ENCODE measurements around the gene IFNA13. TPM values are rescaled to one million over a fixed set of nuclear protein-coding genes. Genes with fewer than 3 reads are reported as not detected.

Gene IFNA13
- not detected in 2 replicates for total RNA-seq

GRCh38 chr9:21367957-21368356, at the start of gene IFNA13:
Gene IFNA13, minus strand, starts transcription at chr9:21368057. Its CDS starts 47 bp downstream, at chr9:21368010.

DNA sequence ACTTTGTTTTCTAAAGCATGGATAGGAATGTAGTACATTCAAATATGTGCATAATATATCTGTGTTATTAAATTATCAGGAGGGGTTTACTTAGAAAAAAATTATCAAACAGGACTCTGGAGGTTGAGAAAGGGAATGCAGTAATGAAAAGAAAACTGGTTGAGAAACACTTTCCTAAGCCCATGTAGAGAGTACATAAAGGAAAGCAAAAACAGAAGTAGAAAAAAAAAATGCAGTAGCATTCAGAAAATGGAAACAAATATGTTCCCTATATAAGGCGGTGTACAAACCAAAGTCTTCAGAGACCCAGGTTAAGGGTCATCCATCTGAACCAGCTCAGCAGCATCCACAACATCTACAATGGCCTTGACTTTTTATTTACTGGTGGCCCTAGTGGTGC, 41.0 kb upstream of the IFNA13 start, which contains the start of gene IFNA8:
Gene IFNA8, plus strand, starts transcription at position 301 of the 400 bp plus-strand sequence. Its CDS starts 60 bp downstream, at position 361.

GRCh38 chr9:21385131-21385670, 17.3 kb upstream of the IFNA13 start, which contains the start of gene IFNA2:
Gene IFNA2, minus strand, starts transcription at chr9:21385398. Its CDS starts 69 bp downstream, at chr9:21385329.

DNA sequence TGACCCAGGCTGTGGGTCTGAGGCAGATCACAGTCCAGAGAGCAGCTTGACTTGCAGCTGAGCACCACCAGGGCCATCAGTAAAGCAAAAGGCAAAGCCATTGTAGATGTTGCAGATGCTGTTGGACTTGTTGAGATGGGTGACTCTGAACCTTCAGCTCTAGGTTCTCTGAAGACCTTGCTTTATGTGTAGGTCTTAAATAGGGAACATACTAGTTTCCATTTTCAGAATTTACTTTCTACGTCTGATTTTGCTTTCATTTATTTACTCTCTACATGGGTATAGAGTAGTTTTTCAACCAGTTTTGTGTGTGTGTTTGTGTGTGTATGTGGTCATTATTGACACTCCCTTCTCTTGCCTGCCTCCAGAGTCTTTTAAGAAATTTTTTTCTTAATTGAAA, 17.1 kb downstream of the IFNA13 start, which contains the start of gene IFNA6:
Gene IFNA6, minus strand, starts transcription at position 101 of the 400 bp plus-strand sequence. Its CDS starts 0 bp downstream, at position 101.

GRCh38 chr9:21334701-21335632, 32.9 kb downstream of the IFNA13 start, which contains the start of gene KLHL9:
Gene KLHL9, minus strand, starts transcription at chr9:21335404. Its CDS starts 545 bp downstream, at chr9:21334859.

Other genes with a start within 250 kb of the IFNA13 start
- not detected in 2 replicates for gene IFNW1, start 226.2 kb downstream of the IFNA13 start, total RNA-seq
- gene IFNA21, start 201.4 kb downstream of the IFNA13 start, total RNA-seq: not detected in 2 replicates
- not detected in 2 replicates for gene IFNA4, start 180.5 kb downstream of the IFNA13 start, total RNA-seq
- gene IFNA7, start 165.9 kb downstream of the IFNA13 start, total RNA-seq: not detected in 2 replicates
- gene IFNA10, start 160.9 kb downstream of the IFNA13 start, total RNA-seq: not detected in 2 replicates
- not detected in 2 replicates for gene IFNA16, start 150.7 kb downstream of the IFNA13 start, total RNA-seq
- gene IFNA17, start 139.8 kb downstream of the IFNA13 start, total RNA-seq: not detected in 2 replicates
- gene IFNA14, start 128.1 kb downstream of the IFNA13 start, total RNA-seq: not detected in 2 replicates
- not detected in 2 replicates for gene IFNA5, start 62.7 kb downstream of the IFNA13 start, total RNA-seq
- gene KLHL9, start 32.7 kb downstream of the IFNA13 start, total RNA-seq: 48.1 and 52.5 TPM in 2 replicates
- not detected in 2 replicates for gene IFNA6, start 17.2 kb downstream of the IFNA13 start, total RNA-seq
- not detected in 2 replicates for gene IFNA2, start 17.3 kb upstream of the IFNA13 start, total RNA-seq
- gene IFNA8, start 41.1 kb upstream of the IFNA13 start, total RNA-seq: not detected in 2 replicates
- not detected in 2 replicates for gene IFNA1, start 72.4 kb upstream of the IFNA13 start, total RNA-seq
- gene IFNE, start 114.3 kb upstream of the IFNA13 start, total RNA-seq: 5.1 and 11.2 TPM in 2 replicates

Measured in smooth muscle cell of trachea (primary cell).